Ascending aorta (tissue), 2 donors: ENCODE data around the gene FHAD1. TPM values are rescaled to one million over a fixed set of nuclear protein-coding genes. Genes with fewer than 3 reads are reported as not detected.

Experiments
- DNase-seq, 2 donors: peaks; one replicate each; pipeline ENCODE4 v3.0.0-alpha.2; 2019; ENCODE audit warnings: low spot score in 2 of 2
- H3K27ac ChIP-seq, 2 donors: fragments of 200-600 bp; sonication (generic); one replicate each; pipeline ENCODE4 v1.5.1; 2016 to 2017; ENCODE audit warnings: mild to moderate bottlenecking in 1 of 2
- H3K27me3 ChIP-seq: fragments of 200-600 bp; sonication (generic); one replicate; pipeline ENCODE4 v1.5.1; 2017
- H3K36me3 ChIP-seq, 2 donors: fragments of 200-600 bp; sonication (generic); one replicate each; pipeline ENCODE4 v1.5.1; 2016
- H3K4me1 ChIP-seq, 2 donors: fragments of 200-600 bp; sonication (generic); one replicate each; pipeline ENCODE4 v1.5.1; 2016 to 2017; ENCODE audit warnings: mild to moderate bottlenecking in 1 of 2
- H3K4me3 ChIP-seq, 2 donors: fragments of 200-600 bp; sonication (generic); one replicate each; pipeline ENCODE4 v1.5.1; 2016 to 2017; ENCODE audit warnings: mild to moderate bottlenecking in 1 of 2
- H3K9me3 ChIP-seq, 2 donors: fragments of 200-600 bp; sonication (generic); one replicate each; pipeline ENCODE4 v1.5.1; 2016
- CTCF ChIP-seq, 3 experiments: fragments of 200-600 bp in 2 of 3; fragments of 450-650 bp in 1 of 3; sonication (generic) in 2 of 3; IDR thresholded peaks; one replicate each; pipeline ENCODE4 v1.5.1; 2016 to 2019; ENCODE audit warnings: antibody characterized with exemption in 3 of 3, mild to moderate bottlenecking in 1 of 3, moderate library complexity in 1 of 3
- intact Hi-C: fragments of 100-400 bp; cut with DNase I; formaldehyde crosslinking; loops from one replicate; pipeline ENCODE4 v1.15.1; 2023
- total RNA-seq: library from RNA; depleted of rRNA; stranded (reverse); fragments of >200 nt; gene quantifications from one replicate; pipeline ENCODE4 v1.1.0, GENCODE V29; 2016

The FHAD1 gene
- total RNA-seq, 1 donor from 2014 or later: not detected

GRCh38 chr1:15355968-15356625 is 109.1 kb downstream of the FHAD1 start:
- H3K27me3 ChIP-seq: no peaks in the 10 kb centered on the region
- DNase-seq: no peak
- no peak overlapping the region for H3K27ac ChIP-seq
- peaks cover 0 to 8% of the 10 kb centered on the region in 2 donors for H3K4me1 ChIP-seq
- H3K36me3 ChIP-seq: no peaks in the 10 kb centered on the region
- H3K4me3 ChIP-seq: no peak overlapping the region
- intact Hi-C loops: no loop called here
- no peak for TF ChIP-seq CTCF (IDR thresholded peaks at IDR 0.05)
- no peaks in the 10 kb centered on the region for H3K9me3 ChIP-seq

- no peaks in the 10 kb centered on the region for H3K9me3 ChIP-seq
- intact Hi-C loops: no loop called here
- H3K4me1 ChIP-seq: no peaks in the 10 kb centered on the region
- no peaks in the 10 kb centered on the region for H3K36me3 ChIP-seq
- no peak overlapping the region for H3K27ac ChIP-seq
- no peaks in the 10 kb centered on the region for H3K27me3 ChIP-seq
- H3K4me3 ChIP-seq: no peak overlapping the region
- TF ChIP-seq CTCF (IDR thresholded peaks at IDR 0.05): no peak
- no peak for DNase-seq
Observed at GRCh38 chr1:15357612-15358207, 110.7 kb downstream of the FHAD1 start.

- intact Hi-C loops: no loop called here
- H3K36me3 ChIP-seq: no peaks in the 10 kb centered on the region
- no peaks in the 10 kb centered on the region for H3K9me3 ChIP-seq
- H3K4me1 ChIP-seq: no peaks in the 10 kb centered on the region
- no peak overlapping the region for H3K4me3 ChIP-seq
- no peak for DNase-seq
- no peak for TF ChIP-seq CTCF (IDR thresholded peaks at IDR 0.05)
- no peaks in the 10 kb centered on the region for H3K27me3 ChIP-seq
- H3K27ac ChIP-seq: no peak overlapping the region
Observed at GRCh38 chr1:15358565-15359133, 111.6 kb downstream of the FHAD1 start.

GRCh38 chr1:15360700-15361099 is 113.7 kb downstream of the FHAD1 start:
- Histone ChIP-seq H3K4me1 (no peaks in the 10 kb centered on the region), H3K36me3 (no peaks in the 10 kb centered on the region), H3K9me3 (no peaks in the 10 kb centered on the region), H3K27ac (no peak overlapping the region), H3K27me3 (no peaks in the 10 kb centered on the region), H3K4me3 (no peak overlapping the region)
- DNase-seq: no peak
- intact Hi-C loops: no loop called here
- TF ChIP-seq CTCF (IDR thresholded peaks at IDR 0.05): no peak

GRCh38 chr1:15362096-15362736 is 115.2 kb downstream of the FHAD1 start:
- no peaks in the 10 kb centered on the region for H3K4me1 ChIP-seq
- no peak overlapping the region for H3K27ac ChIP-seq
- H3K9me3 ChIP-seq: no peaks in the 10 kb centered on the region
- H3K27me3 ChIP-seq: no peaks in the 10 kb centered on the region
- TF ChIP-seq CTCF (IDR thresholded peaks at IDR 0.05): no peak
- intact Hi-C loops: no loop called here
- no peak for DNase-seq
- no peak overlapping the region for H3K4me3 ChIP-seq
- no peaks in the 10 kb centered on the region for H3K36me3 ChIP-seq
